NCI-H2107 treated with DMSO at 0.1 percent for 48 hours (cell line): ENCODE measurements around the gene DAGLB.
"Not testable (repeated sequence)": the region's sequence is repeated elsewhere in the genome, so short reads cannot be mapped to it uniquely, and the experiment has no call there.

Experiments used
- DNase-seq: peaks from one replicate; lab custom pipeline; 2025; ENCODE audit not compliant: unreplicated experiment; lab: John Stamatoyannopoulos, UW

The DAGLB gene

GRCh38 chr7:6400243-6401105, 47.3 kb downstream of the DAGLB start:
- not testable (repeated sequence) for DNase-seq

GRCh38 chr7:6399351-6399750, 48.4 kb downstream of the DAGLB start:
- no peak for DNase-seq

- no peak for DNase-seq
Measured at GRCh38 chr7:6398943-6399342, 48.8 kb downstream of the DAGLB start.

GRCh38 chr7:6397759-6398495, 49.8 kb downstream of the DAGLB start:
- not testable (repeated sequence) for DNase-seq

GRCh38 chr7:6395898-6396595, 51.7 kb downstream of the DAGLB start:
- DNase-seq: no peak

- no peak for DNase-seq
Measured at GRCh38 chr7:6394114-6394513, 53.6 kb downstream of the DAGLB start.

- no peak for DNase-seq
Measured at GRCh38 chr7:6393667-6394056, 54.1 kb downstream of the DAGLB start.

GRCh38 chr7:6392712-6393666, 54.8 kb downstream of the DAGLB start:
- DNase-seq: no peak

- DNase-seq: no peak
Measured at GRCh38 chr7:6389728-6390127, 58.0 kb downstream of the DAGLB start.

- DNase-seq: no peak
Measured at GRCh38 chr7:6387734-6388294, 59.9 kb downstream of the DAGLB start.

GRCh38 chr7:6386779-6387178, 61.0 kb downstream of the DAGLB start:
- DNase-seq: no peak

- DNase-seq: peak; percentile 88
Measured at GRCh38 chr7:6385909-6386560, 61.7 kb downstream of the DAGLB start.

GRCh38 chr7:6385110-6385781, 62.5 kb downstream of the DAGLB start:
- no peak for DNase-seq

- DNase-seq: no peak
Measured at GRCh38 chr7:6384327-6384726, 63.4 kb downstream of the DAGLB start.

GRCh38 chr7:6382817-6383216, 64.9 kb downstream of the DAGLB start:
- DNase-seq: no peak

- DNase-seq: not testable (repeated sequence)
Measured at GRCh38 chr7:6381846-6382245, 65.9 kb downstream of the DAGLB start.

- no peak for DNase-seq
Measured at GRCh38 chr7:6380310-6381095, 67.3 kb downstream of the DAGLB start.

GRCh38 chr7:6379886-6380285, 67.9 kb downstream of the DAGLB start:
- no peak for DNase-seq
